GM18508 (cell line): ENCODE results near the gene BRF1.
"Not testable (repeated sequence)": the region's sequence is repeated elsewhere in the genome, so short reads cannot be mapped to it uniquely, and the experiment has no call there.

Source experiments
- ATAC-seq: cut with Tn5 transposase; IDR thresholded peaks from one replicate; pipeline ENCODE4 v1.9.1; 2021; ENCODE audit warnings: moderate number of reproducible peaks; ENCODE audit not compliant: insufficient read depth, unreplicated experiment

BRF1 gene

DNA sequence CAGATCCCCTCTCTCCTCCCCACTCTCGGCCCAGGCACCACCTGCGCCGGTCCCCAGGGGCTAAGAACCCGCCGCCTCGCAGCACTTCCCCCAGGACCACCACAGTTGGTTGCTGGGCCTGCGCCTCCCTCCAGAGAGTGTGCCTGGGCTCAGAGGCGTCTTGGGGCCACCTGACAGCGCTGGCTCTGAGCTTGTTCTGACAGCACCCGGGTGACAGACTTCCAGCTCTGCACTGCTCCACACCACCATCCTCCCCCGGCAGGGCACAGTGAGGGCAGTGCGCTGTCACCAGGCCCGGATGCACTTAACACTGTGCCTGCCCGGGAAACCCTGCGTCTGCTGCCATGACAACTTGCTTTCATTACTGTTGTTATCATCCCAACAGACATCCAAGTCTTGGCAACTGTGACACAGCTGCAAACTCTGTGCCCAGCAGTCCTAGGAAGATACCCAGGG is 6.6 kb downstream of the BRF1 start:
- ATAC-seq = no peak

- no peak for ATAC-seq
Measured at GRCh38 chr14:105292826-105293711, 7.7 kb downstream of the BRF1 start.

GRCh38 chr14:105290621-105291346 is 10.0 kb downstream of the BRF1 start:
- ATAC-seq = no peak

DNA sequence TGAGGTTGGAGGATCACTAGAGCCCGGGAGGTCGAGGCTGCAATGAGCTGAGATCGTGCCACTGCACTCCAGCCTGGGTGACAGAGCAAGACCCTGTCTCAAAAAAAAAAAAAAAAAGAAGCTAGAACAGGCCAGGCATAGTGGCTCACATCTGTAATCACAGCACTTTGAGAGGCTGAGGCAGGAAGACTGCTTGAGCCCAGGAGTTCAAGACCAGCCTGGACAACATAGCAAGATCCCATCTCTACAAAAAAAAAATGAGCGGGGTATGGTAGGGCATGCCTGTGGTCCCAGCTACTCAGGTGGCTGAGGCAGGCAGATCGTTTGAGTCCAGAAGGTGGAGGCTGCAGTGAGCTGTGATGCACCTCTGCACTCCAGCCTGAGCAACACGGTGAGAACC is 11.9 kb downstream of the BRF1 start:
- not testable (repeated sequence) for ATAC-seq

DNA sequence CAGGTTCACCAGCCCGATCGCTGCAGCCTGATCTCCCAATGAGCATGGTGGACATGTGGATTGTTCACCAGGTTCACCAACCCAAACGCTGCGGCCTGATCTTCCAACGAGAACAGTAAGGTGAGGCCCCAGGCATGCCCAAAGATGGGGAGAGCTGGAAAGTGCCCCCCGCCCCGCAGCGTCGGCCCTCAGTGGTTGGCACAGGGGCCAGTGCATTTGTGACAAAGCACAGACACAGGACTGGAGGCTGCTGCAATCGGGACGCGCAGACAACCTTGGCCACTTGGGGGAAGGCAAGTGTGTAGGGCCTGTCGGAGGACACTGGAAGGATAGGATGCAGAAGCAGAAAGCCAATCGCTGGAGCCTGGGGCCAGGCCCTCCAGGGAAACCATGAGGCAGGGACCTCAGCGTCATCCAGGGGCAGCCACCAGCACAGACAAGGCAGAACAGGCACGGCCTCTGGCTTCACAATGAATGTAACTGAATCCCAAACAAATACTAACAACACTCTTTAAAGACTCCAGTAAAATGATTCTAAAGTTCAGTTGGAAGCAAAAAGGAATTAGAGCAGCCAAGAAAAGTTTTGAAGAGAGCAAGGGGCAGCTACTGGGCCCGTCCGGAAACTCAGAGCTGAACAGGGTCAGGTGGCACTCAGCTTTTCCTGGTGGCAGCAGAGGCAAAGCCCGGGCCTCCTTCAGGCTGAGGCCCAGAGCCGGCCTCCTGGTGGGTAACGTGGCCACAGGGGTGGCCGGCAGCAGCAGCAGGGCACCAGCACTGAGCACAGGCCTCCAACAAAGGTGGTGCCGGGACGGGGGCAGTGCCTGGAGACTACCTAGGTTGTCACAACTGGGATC is 13.3 kb downstream of the BRF1 start:
- ATAC-seq = no peak

GRCh38 chr14:105286759-105287144 is 14.0 kb downstream of the BRF1 start:
- no peak for ATAC-seq

DNA sequence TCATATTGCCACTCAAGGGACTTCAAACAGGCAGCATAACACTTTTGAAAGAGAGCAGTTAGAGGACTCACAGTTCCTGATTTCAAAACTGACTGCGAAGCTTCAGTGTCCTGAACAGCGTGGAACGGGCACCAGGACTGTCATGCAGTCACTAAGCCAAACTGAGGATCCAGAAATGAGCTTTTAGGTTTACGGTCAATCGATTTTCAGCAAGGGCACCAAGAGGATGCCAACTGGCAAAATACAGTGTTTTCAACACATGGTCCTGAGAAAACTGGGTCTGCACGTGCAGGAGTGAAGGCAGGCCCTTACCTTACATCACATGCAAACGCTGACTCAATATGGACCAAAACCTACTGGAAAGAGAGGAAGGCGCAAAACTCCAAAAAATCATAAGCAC is 15.6 kb downstream of the BRF1 start:
- ATAC-seq = no peak

GRCh38 chr14:105283899-105284298 is 16.9 kb downstream of the BRF1 start:
- ATAC-seq = no peak

- no peak for ATAC-seq
Measured at GRCh38 chr14:105283028-105283427, 17.8 kb downstream of the BRF1 start.

DNA sequence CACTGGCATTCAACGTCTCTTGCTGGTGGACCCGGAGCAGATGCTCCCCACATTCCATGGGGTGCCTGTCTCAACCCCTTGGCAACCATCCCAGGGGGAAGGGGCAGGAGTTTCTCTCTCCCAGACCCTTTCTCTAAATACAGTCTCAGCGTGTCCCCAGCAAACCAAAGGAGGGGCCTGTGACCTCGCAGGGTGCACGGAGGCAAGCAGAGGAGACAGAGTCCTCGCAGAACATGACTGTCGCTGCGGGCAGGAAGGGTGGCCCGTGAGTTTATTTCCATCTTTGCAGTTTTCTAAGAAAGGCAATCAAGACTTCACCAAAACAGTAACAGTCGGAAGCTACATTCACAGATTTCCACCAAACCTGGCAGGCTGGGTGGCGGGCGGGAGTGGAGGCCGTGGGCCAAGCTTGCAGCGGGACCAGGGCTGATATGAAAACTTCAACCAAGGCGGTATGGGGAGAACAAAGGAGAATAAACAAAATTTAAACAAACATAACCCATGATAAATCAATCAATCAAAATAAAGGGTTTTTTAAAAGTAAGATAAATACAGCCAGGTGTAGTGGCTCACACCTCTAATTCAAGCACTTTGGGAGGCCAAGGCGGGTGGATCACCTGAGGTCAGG is 18.6 kb downstream of the BRF1 start:
- ATAC-seq = no peak

DNA sequence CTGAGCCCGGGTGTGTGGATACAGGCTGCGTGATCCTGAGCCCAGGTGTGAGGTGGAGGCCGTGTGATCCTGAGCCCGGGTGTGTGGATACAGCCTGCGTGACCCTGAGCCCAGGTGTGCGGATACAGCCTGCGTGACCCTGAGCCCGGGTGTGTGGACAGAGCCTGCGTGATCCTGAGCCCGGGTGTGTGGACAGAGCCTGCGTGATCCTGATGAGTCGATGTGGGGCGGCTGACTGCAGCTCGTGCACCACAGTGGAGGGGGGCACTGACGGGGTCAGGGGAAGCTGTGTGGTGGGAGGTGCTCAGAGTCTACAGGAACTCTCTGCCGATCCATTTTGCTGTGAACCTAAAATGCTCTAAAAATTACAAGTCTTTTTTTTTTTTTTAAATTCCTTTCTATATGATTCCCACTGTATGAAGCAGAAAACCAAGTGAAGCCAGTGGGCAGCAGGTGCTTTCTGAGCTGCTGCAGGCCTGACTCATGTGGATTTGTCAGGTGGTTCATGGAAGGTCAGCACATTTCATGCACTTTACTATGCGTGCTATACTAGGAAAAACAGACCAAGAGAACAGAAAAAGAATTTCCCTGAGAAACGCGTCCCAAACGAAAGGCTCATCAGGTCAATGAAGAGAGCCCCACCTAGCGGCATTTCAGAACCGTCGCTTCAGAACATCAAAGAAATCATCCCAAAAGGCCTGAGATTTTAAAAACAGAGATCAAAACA is 19.3 kb downstream of the BRF1 start:
- no peak for ATAC-seq

DNA sequence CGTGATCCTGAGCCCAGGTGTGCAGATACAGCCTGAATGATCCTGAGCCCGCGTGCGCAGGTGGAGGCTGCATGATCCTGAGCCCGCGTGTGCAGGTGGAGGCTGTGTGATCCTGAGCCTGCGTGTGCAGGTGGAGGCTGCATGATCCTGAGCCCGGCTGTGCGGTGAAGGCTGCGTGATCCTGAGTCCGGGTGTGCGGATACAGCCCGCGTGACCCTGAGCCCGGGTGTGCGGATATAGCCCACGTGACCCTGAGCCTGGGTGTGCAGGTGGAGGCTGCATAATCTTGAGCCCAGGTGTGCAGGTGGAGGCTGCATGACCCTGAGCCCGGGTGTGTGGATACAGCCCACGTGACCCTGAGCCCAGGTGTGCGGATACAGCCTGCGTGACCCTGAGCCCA is 20.3 kb downstream of the BRF1 start:
- ATAC-seq = no peak

DNA sequence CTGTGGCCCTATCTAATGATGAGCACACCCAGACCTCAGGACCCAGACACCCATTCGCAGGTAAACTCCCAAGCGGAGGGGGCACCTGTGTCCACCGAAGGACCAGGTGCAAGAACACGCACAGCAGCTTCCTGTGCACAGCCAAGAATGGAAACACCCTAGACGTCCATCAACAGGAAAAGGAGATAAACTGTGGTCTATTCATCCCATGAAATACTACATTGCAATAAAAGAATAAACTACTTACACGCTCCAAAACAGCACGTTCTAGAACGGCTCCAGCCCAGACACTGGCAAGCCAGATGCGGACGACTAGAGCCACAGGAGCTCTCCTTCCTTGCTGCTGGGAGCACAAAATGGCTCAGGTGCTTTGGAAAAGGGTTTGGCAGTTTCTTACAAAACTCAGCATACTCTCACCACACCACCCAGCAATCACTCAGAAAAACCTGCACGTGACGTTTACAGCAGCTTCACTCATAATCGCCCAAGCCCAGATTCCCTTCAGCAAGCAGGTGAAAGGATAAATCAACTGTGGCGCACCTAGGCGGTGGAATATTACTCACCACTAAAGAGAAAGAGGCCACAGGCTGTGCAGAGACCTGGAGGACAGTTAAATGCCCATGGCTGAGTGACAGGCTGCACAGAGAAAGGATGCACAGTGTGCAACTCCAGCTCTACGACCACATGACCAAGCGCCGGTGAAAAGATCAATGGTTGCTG is 21.0 kb downstream of the BRF1 start:
- no peak for ATAC-seq

- not testable (repeated sequence) for ATAC-seq
Measured at GRCh38 chr14:105277448-105277847, 23.4 kb downstream of the BRF1 start.

DNA sequence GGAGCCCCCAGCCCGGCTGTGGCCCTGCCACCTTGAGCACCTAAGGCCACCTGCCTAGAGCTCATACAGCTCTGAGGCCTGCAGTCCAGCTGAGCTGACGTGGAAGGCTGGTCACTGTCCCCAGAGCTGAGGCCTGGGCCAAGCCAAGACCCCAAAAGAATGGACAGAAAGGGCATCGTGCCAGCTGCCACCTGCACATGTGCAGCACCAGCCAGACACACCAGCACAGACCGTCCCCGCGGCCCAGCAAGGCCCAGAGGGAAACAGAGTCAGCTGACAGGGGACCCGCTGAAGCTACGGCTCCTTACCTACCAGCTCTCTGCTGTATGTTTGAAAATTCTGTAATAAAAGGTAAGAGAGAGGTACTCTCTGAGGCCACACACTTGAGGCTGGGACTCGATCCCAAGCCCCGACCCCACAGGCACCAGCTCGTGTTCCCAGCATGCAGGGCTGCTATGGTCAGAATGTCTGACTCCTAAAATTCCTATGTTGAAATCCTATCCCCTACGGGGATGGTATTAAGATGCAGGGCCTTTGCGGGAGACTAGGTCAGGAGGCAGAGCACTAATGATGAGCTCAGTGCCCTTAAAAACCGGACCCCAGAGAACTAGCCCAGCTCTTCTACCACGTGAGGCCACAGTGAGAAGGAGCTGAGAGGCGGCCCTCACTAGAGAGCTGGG is 25.4 kb downstream of the BRF1 start:
- ATAC-seq = no peak

- ATAC-seq = no peak
Measured at GRCh38 chr14:105274637-105275036, 26.2 kb downstream of the BRF1 start.

- no peak for ATAC-seq
Measured at GRCh38 chr14:105273062-105273461, 27.7 kb downstream of the BRF1 start.

DNA sequence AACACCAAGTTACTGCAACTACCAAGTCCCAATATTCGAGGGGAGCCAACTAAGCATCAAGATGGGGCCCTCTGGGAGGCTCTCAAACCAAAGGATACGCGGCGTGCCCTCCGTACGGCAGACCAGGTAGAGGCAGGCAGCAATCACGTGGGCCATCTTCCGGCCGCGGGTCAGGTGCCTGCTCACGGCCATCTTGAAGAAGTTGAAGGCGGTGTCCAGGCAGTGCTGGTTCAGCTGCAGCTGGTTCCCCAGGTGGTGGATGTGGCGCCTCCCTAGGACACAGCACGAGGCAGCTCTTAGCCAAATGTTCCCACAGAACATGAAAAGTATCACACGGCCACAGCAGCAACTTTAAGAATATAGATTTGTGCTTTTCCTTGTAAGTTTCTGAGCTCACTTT is 28.2 kb downstream of the BRF1 start:
- ATAC-seq = no peak
